ENCODE data around the gene STX18.

STX18 gene

GRCh38 chr4:4409416-4410115, 132.3 kb downstream of the STX18 start:
- no peak overlapping the region for H3K27ac ChIP-seq
- H3K27me3 ChIP-seq: no peaks in the 10 kb centered on the region
- H3K36me3 ChIP-seq: no peaks in the 10 kb centered on the region
- TF ChIP-seq CTCF (IDR thresholded peaks at IDR 0.05): no peak
- no peak overlapping the region for H3K4me3 ChIP-seq (ENCODE audit: low read depth in 1 of 2, low read length in 1 of 2)
- H3K4me1 ChIP-seq (ENCODE audit: control insufficient read depth in 1 of 2, insufficient read depth in 1 of 2, low read depth in 1 of 2, low read length in 1 of 2): no peaks in the 10 kb centered on the region
- H3K9me3 ChIP-seq: no peaks in the 10 kb centered on the region

- TF ChIP-seq CTCF (IDR thresholded peaks at IDR 0.05): no peak
- no peak overlapping the region for H3K4me3 ChIP-seq (ENCODE audit: low read depth in 1 of 2, low read length in 1 of 2)
- no peak overlapping the region for H3K27ac ChIP-seq
- H3K9me3 ChIP-seq: no peaks in the 10 kb centered on the region
- no peaks in the 10 kb centered on the region for H3K4me1 ChIP-seq (ENCODE audit: control insufficient read depth in 1 of 2, insufficient read depth in 1 of 2, low read depth in 1 of 2, low read length in 1 of 2)
- H3K27me3 ChIP-seq: no peaks in the 10 kb centered on the region
- no peaks in the 10 kb centered on the region for H3K36me3 ChIP-seq
These were observed 133.1 kb downstream of the STX18 start for GRCh38 chr4:4408576-4409335.

GRCh38 chr4:4408132-4408523, 133.7 kb downstream of the STX18 start:
- Histone ChIP-seq H3K4me1 (ENCODE audit: control insufficient read depth in 1 of 2, insufficient read depth in 1 of 2, low read depth in 1 of 2, low read length in 1 of 2) (no peaks in the 10 kb centered on the region), H3K27ac (no peak overlapping the region), H3K36me3 (no peaks in the 10 kb centered on the region), H3K27me3 (no peaks in the 10 kb centered on the region), H3K4me3 (ENCODE audit: low read depth in 1 of 2, low read length in 1 of 2) (no peak overlapping the region), H3K9me3 (no peaks in the 10 kb centered on the region)
- no peak for TF ChIP-seq CTCF (IDR thresholded peaks at IDR 0.05)

GRCh38 chr4:4407299-4408131, 134.3 kb downstream of the STX18 start:
- Histone ChIP-seq H3K9me3 (no peaks in the 10 kb centered on the region), H3K4me1 (ENCODE audit: control insufficient read depth in 1 of 2, insufficient read depth in 1 of 2, low read depth in 1 of 2, low read length in 1 of 2) (no peaks in the 10 kb centered on the region), H3K36me3 (no peaks in the 10 kb centered on the region), H3K4me3 (ENCODE audit: low read depth in 1 of 2, low read length in 1 of 2) (no peak overlapping the region), H3K27me3 (no peaks in the 10 kb centered on the region), H3K27ac (no peak overlapping the region)
- no peak for TF ChIP-seq CTCF (IDR thresholded peaks at IDR 0.05)

GRCh38 chr4:4406455-4407298, 135.2 kb downstream of the STX18 start:
- no peak overlapping the region for H3K27ac ChIP-seq
- no peaks in the 10 kb centered on the region for H3K36me3 ChIP-seq
- peaks cover under 1% of the 10 kb centered on the region for H3K27me3 ChIP-seq
- no peaks in the 10 kb centered on the region for H3K4me1 ChIP-seq (ENCODE audit: control insufficient read depth in 1 of 2, insufficient read depth in 1 of 2, low read depth in 1 of 2, low read length in 1 of 2)
- H3K4me3 ChIP-seq (ENCODE audit: low read depth in 1 of 2, low read length in 1 of 2): no peak overlapping the region
- no peaks in the 10 kb centered on the region for H3K9me3 ChIP-seq
- TF ChIP-seq CTCF (IDR thresholded peaks at IDR 0.05): no peak

Data from neutrophil (primary cell).